Smooth muscle cell (in vitro differentiated cells): ENCODE measurements around the gene YTHDC2. TPM values are rescaled to one million over a fixed set of nuclear protein-coding genes. Genes with fewer than 3 reads are reported as not detected.

ENCODE experiments used
- DNase-seq: peaks from one replicate; lab custom pipeline; 2025; ENCODE audit not compliant: unreplicated experiment; lab: John Stamatoyannopoulos, UW
- H2AFZ ChIP-seq: fragments of 200-600 bp; sonication (generic); 2 replicates; pipeline ENCODE4 v1.6.0; 2016; ENCODE audit warnings: antibody characterized with exemption, low read depth, mild to moderate bottlenecking
- H3F3A ChIP-seq: fragments of 200-600 bp; sonication (generic); 2 replicates; pipeline ENCODE4 v1.6.0; 2017; ENCODE audit warnings: antibody characterized with exemption, low read depth
- H3K27ac ChIP-seq: fragments of 200-600 bp; sonication (generic); 2 replicates; pipeline ENCODE4 v1.5.1; 2016; ENCODE audit warnings: low read depth, mild to moderate bottlenecking
- H3K27me3 ChIP-seq: fragments of 200-600 bp; sonication (generic); 2 replicates; pipeline ENCODE4 v1.6.1; 2016; ENCODE audit warnings: low read depth, mild to moderate bottlenecking
- H3K36me3 ChIP-seq: fragments of 200-600 bp; sonication (generic); 2 replicates; pipeline ENCODE4 v1.5.1; 2016; ENCODE audit warnings: low read depth
- H3K4me1 ChIP-seq: fragments of 200-600 bp; sonication (generic); 2 replicates; pipeline ENCODE4 v1.5.1; 2016; ENCODE audit warnings: low read depth
- H3K4me2 ChIP-seq: fragments of 200-600 bp; sonication (generic); 2 replicates; pipeline ENCODE4 v1.6.0; 2016; ENCODE audit warnings: mild to moderate bottlenecking
- H3K4me3 ChIP-seq: fragments of 200-600 bp; sonication (generic); 2 replicates; pipeline ENCODE4 v1.5.1; 2016; ENCODE audit warnings: mild to moderate bottlenecking
- H3K79me2 ChIP-seq: fragments of 200-600 bp; sonication (generic); 2 replicates; pipeline ENCODE4 v1.6.0; 2016; ENCODE audit warnings: low read depth, mild to moderate bottlenecking
- H3K9ac ChIP-seq: fragments of 200-600 bp; sonication (generic); 2 replicates; pipeline ENCODE4 v1.6.0; 2016; ENCODE audit warnings: low read depth
- H3K9me3 ChIP-seq: fragments of 200-600 bp; sonication (generic); replicated peaks from 2 replicates; pipeline ENCODE4 v1.5.1; 2016; ENCODE audit warnings: low read depth
- H4K20me1 ChIP-seq: fragments of 200-600 bp; sonication (generic); 2 replicates; pipeline ENCODE4 v1.6.0; 2016; ENCODE audit warnings: low read depth
- CTCF ChIP-seq: fragments of 200-600 bp; sonication (generic); IDR thresholded peaks from 2 replicates; pipeline ENCODE4 v1.5.1; 2017; ENCODE audit warnings: borderline replicate concordance, mild to moderate bottlenecking, antibody characterized with exemption; ENCODE audit not compliant: insufficient read depth, poor library complexity, severe bottlenecking
- WGBS: methylation state at CpG from one replicate; pipeline ENCODE4 v1.1.7; 2016; ENCODE audit warnings: low lambda C conversion rate; 5-methylcytosine and 5-hydroxymethylcytosine counted together
- polyA plus RNA-seq: library from polyadenylated mRNA; unstranded; fragments of >200 nt; fragmentation: Nextera tagmentation; extraction: Ambion mirVana; gene quantifications from 2 replicates; pipeline ENCODE4 v1.2.1, GENCODE V29; 2016
- total RNA-seq: library from RNA; depleted of rRNA; stranded (reverse); fragments of >200 nt; gene quantifications from 2 replicates; pipeline ENCODE4 v1.2.3, GENCODE V29; 2014

Gene YTHDC2
- total and polyA plus RNA-seq, 2 experiments from 2014 or later, result 5.4 to 12.7 TPM

- Histone ChIP-seq H3K4me2 (no peak overlapping the region), H3K36me3 (peaks cover 17% of the 10 kb centered on the region), H4K20me1 (no peaks in the 10 kb centered on the region), H3K9me3 (no peaks in the 10 kb centered on the region), H3K27me3 (no peaks in the 10 kb centered on the region), H3K9ac (no peak overlapping the region), H3K4me1 (no peaks in the 10 kb centered on the region), H3K79me2 (no peaks in the 10 kb centered on the region), H2AFZ (no peak overlapping the region), H3F3A (no peaks in the 10 kb centered on the region), H3K4me3 (no peak overlapping the region), H3K27ac (no peak overlapping the region)
- no peak for TF ChIP-seq CTCF
- no peak for DNase-seq
- 100% methylated on average over 3 of the region's 3 CpGs for WGBS
These were observed 49.4 kb downstream of the YTHDC2 start for GRCh38 chr5:113562828-113563400.

GRCh38 chr5:113569396-113569795, 55.9 kb downstream of the YTHDC2 start:
- no peak overlapping the region for H3K27ac ChIP-seq
- H3K4me1 ChIP-seq, result no peaks in the 10 kb centered on the region
- no peaks in the 10 kb centered on the region for H3F3A ChIP-seq
- H3K36me3 ChIP-seq, result peaks cover 10% of the 10 kb centered on the region
- H3K79me2 ChIP-seq, result no peaks in the 10 kb centered on the region
- no peak overlapping the region for H3K4me3 ChIP-seq
- H3K27me3 ChIP-seq, result no peaks in the 10 kb centered on the region
- 96% methylated on average over 5 of the region's 5 CpGs for WGBS
- no peaks in the 10 kb centered on the region for H3K9me3 ChIP-seq
- H3K9ac ChIP-seq, result no peak overlapping the region
- no peak for DNase-seq
- TF ChIP-seq CTCF, result no peak
- H4K20me1 ChIP-seq, result no peaks in the 10 kb centered on the region
- no peak overlapping the region for H2AFZ ChIP-seq
- H3K4me2 ChIP-seq, result no peak overlapping the region

- TF ChIP-seq CTCF, result no peak
- no peak overlapping the region for H3K4me3 ChIP-seq
- 97% methylated on average over 2 of the region's 2 CpGs for WGBS
These were observed 59.2 kb downstream of the YTHDC2 start for GRCh38 chr5:113572716-113573115.

GRCh38 chr5:113574417-113574816, 60.9 kb downstream of the YTHDC2 start:
- Histone ChIP-seq H3K9me3 (no peaks in the 10 kb centered on the region), H3K79me2 (no peaks in the 10 kb centered on the region), H3K9ac (no peak overlapping the region), H3F3A (no peaks in the 10 kb centered on the region), H3K27me3 (no peaks in the 10 kb centered on the region), H3K36me3 (peaks cover 8% of the 10 kb centered on the region), H3K27ac (no peak overlapping the region), H4K20me1 (peaks cover 8% of the 10 kb centered on the region), H3K4me2 (no peak overlapping the region), H3K4me1 (no peaks in the 10 kb centered on the region), H2AFZ (no peak overlapping the region), H3K4me3 (no peak overlapping the region)
- no peak for DNase-seq
- WGBS, result 55% methylated on average over 2 of the region's 2 CpGs
- TF ChIP-seq CTCF, result no peak

More at GRCh38 chr5:113572716-113573115, 59.2 kb downstream of the YTHDC2 start:
- Histone ChIP-seq H3K27ac (no peak overlapping the region), H3K4me2 (no peak overlapping the region), H2AFZ (no peak overlapping the region), H3K9me3 (no peaks in the 10 kb centered on the region), H3K27me3 (no peaks in the 10 kb centered on the region), H3K4me1 (no peaks in the 10 kb centered on the region), H3K9ac (no peak overlapping the region), H3F3A (no peaks in the 10 kb centered on the region), H3K36me3 (peaks cover 4% of the 10 kb centered on the region), H4K20me1 (no peaks in the 10 kb centered on the region), H3K79me2 (no peaks in the 10 kb centered on the region)
- DNase-seq, result no peak
